Glutamatergic neuron (in vitro differentiated cells): ENCODE measurements around the gene SNCB. TPM values are rescaled to one million over a fixed set of nuclear protein-coding genes. Genes with fewer than 3 reads are reported as not detected.

Experiments
- DNase-seq: peaks from one replicate; pipeline ENCODE4 v3.0.0; 2022
- H3K27ac Mint-ChIP-seq: one replicate; pipeline ENCODE4 v1.8.0; 2020; ENCODE audit warnings: mild to moderate bottlenecking, mixed read lengths, inconsistent platforms; ENCODE audit not compliant: unreplicated experiment
- H3K27me3 Mint-ChIP-seq: one replicate; pipeline ENCODE4 v1.8.0; 2020; ENCODE audit warnings: mild to moderate bottlenecking, moderate library complexity, mixed read lengths, inconsistent platforms; ENCODE audit not compliant: unreplicated experiment
- H3K36me3 Mint-ChIP-seq: one replicate; pipeline ENCODE4 v1.8.0; 2020; ENCODE audit warnings: mild to moderate bottlenecking, mixed read lengths, inconsistent platforms; ENCODE audit not compliant: unreplicated experiment
- H3K4me1 Mint-ChIP-seq: one replicate; pipeline ENCODE4 v1.8.0; 2020; ENCODE audit warnings: mild to moderate bottlenecking, low read depth, mixed read lengths, inconsistent platforms; ENCODE audit not compliant: unreplicated experiment
- H3K4me3 Mint-ChIP-seq: one replicate; pipeline ENCODE4 v1.8.0; 2020; ENCODE audit warnings: mild to moderate bottlenecking, mixed read lengths, inconsistent platforms; ENCODE audit not compliant: unreplicated experiment
- H3K9me3 Mint-ChIP-seq: one replicate; pipeline ENCODE4 v1.8.0; 2020; ENCODE audit warnings: mild to moderate bottlenecking, moderate library complexity, mixed read lengths, inconsistent platforms; ENCODE audit not compliant: unreplicated experiment
- total RNA-seq: library from RNA; stranded (reverse); fragmentation: NEBNext Ultra II Directional; extraction: Animal tissue kit (Norgen Biotek cat#: 25700); gene quantifications from one replicate; pipeline ENCODE4 v1.2.1, GENCODE V29; 2021; ENCODE audit not compliant: unreplicated experiment
- TF ChIP-seq, protein P1 (sequence below): fragments of 200-600 bp; sonication (generic); IDR thresholded peaks from one replicate; pipeline ENCODE4 v1.5.0; 2021; ENCODE audit not compliant: partially characterized antibody, unreplicated experiment

Gene SNCB
- total RNA-seq, 1 donor from 2014 or later: 3.7 TPM

DNA sequence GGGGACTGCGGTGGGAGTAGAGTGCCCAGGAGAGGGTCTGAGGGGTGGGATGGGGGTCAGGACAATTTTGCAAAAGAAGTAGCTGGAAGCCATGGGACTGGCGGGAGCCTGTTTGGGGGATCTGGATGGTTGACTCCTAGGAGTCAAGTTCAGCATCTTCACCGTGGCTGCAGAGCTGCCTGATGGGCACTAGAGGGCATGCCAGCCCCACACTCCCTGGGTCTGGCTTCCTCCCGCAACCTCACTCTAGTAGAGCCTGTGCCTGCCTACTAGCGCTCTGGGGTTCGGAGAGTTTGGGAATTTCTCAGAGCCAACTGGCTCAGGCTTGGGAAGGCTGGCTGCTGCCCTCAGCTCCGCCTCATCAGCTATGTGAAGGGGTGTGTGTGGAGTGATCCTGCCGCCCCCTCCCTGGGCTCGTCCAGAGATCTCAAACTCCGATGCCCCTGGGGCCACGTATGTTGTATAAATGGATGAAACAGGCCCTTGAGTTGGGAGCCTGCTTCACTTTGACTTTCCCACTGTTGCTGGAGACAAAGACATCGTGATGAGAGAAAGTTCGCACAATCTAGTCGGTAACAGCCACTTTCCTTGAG, 27.8 kb upstream of the SNCB start:
- Mint-ChIP-seq H3K4me3 (no peak overlapping the region), H3K4me1 (peaks cover 12% of the 10 kb centered on the region), H3K9me3 (peaks cover 2% of the 10 kb centered on the region), H3K27ac (no peak overlapping the region), H3K36me3 (peaks cover 7% of the 10 kb centered on the region), H3K27me3 (peaks cover 14% of the 10 kb centered on the region)
- DNase-seq: peak; percentile 81
- TF ChIP-seq, protein P1, sequence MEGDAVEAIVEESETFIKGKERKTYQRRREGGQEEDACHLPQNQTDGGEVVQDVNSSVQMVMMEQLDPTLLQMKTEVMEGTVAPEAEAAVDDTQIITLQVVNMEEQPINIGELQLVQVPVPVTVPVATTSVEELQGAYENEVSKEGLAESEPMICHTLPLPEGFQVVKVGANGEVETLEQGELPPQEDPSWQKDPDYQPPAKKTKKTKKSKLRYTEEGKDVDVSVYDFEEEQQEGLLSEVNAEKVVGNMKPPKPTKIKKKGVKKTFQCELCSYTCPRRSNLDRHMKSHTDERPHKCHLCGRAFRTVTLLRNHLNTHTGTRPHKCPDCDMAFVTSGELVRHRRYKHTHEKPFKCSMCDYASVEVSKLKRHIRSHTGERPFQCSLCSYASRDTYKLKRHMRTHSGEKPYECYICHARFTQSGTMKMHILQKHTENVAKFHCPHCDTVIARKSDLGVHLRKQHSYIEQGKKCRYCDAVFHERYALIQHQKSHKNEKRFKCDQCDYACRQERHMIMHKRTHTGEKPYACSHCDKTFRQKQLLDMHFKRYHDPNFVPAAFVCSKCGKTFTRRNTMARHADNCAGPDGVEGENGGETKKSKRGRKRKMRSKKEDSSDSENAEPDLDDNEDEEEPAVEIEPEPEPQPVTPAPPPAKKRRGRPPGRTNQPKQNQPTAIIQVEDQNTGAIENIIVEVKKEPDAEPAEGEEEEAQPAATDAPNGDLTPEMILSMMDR: peak; percentile 83

DNA sequence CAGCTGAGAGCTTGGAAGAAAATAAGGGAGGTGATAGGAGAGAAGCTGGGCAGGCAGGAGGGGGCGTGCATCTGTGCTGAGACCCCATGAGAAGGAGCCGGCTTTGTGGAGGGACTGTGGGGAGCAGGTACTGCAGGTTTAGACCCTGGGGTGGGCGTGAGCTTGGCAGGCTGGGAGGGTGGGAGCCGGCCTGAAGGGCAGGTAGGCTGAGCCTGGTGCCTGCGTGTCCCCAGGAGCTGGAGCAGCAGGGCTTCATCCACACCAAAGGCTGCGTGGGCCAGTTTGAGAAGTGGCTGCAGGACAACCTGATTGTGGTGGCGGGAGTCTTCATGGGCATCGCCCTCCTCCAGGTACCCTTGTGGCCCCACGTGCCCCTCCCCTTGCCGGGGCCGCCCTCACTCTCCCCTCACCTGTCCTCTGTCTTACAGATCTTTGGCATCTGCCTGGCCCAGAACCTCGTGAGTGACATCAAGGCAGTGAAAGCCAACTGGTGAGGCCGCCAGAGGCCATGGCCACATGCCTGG, 26.2 kb upstream of the SNCB start:
- Mint-ChIP-seq H3K27me3 (peaks cover 17% of the 10 kb centered on the region), H3K36me3 (peaks cover 7% of the 10 kb centered on the region), H3K4me1 (peaks cover 18% of the 10 kb centered on the region), H3K4me3 (no peak overlapping the region), H3K27ac (no peak overlapping the region), H3K9me3 (peaks cover 2% of the 10 kb centered on the region)
- TF ChIP-seq, protein P1: no peak
- no peak for DNase-seq

DNA sequence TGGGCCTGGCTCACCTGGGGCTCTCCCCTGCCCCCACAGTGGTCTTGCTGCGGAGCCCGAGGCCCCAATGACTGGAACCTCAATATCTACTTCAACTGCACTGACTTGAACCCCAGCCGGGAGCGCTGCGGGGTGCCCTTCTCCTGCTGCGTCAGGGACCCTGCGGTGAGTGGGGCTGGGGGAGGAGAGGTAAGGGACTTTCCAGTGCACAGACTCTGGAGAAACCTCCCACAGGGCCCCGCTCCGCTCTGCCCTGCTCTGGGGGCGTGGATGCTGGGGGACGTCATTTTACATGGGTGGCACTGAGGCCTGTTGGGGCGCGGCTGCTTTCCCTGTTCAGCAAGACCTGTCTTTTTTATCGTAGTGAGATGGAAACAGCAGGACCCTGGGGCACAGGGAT, 24.5 kb upstream of the SNCB start:
- peaks cover 7% of the 10 kb centered on the region for H3K36me3 Mint-ChIP-seq
- H3K4me3 Mint-ChIP-seq: no peak overlapping the region
- DNase-seq: no peak
- H3K27me3 Mint-ChIP-seq: peaks cover 15% of the 10 kb centered on the region
- peaks cover 4% of the 10 kb centered on the region for H3K9me3 Mint-ChIP-seq
- H3K4me1 Mint-ChIP-seq: peaks cover 26% of the 10 kb centered on the region
- no peak overlapping the region for H3K27ac Mint-ChIP-seq
- TF ChIP-seq, protein P1: no peak

DNA sequence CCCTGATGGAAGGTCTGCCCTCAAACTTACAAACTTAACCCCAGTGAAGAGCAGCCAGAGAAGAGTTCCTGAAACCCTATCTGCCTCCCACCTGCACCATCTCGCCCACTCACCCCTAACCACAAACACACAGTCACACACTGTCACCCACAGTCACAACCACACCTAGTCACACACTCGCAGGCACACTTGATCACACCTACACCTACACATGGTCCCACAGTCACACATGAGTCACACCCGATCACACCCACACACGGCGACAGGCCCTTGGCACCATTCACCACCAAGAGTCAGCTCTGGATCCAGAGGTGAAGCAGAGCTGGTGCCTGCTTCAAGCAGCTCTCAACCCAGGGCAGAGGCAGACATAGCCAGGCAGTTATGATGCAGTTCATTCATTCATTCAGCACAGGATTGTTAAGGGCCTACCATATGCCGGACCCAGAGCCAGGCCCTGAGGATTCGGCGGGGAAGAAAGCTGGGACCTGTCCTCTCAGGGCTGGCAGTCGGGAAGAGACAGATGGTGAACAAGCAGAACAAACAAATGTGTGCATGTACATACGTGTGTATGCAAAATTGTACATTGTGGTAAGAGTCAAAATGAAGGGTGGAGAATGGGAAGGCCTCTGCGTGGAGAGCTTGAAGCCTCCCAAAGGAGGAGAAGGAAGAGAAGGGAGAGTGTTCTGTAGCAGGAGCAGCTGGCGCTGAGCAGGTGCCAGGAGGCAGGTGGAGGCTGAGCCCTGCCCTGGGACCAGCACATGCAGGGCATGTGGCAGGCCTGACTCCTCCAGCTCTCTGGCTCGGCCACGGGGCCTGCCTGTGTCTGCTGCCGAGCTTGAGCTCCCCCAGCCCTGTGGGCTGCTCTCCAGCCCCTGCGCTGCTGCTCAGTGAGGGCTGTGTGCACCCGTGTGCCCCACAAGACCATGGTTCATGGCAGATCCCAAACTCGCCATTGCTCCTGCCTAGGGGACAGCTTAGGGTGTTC, 23.4 kb upstream of the SNCB start:
- H3K27me3 Mint-ChIP-seq: peaks cover 18% of the 10 kb centered on the region
- H3K27ac Mint-ChIP-seq: peak overlapping the region; percentile 89
- H3K4me3 Mint-ChIP-seq: peak overlapping the region; percentile 41

More for the DNA sequence above, 23.4 kb upstream of the SNCB start:
- TF ChIP-seq, protein P1: no peak
- H3K36me3 Mint-ChIP-seq: peaks cover 7% of the 10 kb centered on the region
- H3K4me1 Mint-ChIP-seq: peaks cover 31% of the 10 kb centered on the region
- DNase-seq: peak; percentile 59
- peaks cover 4% of the 10 kb centered on the region for H3K9me3 Mint-ChIP-seq
